Measurements from ENCODE around the gene MICALL2. TPM values are rescaled to one million over a fixed set of nuclear protein-coding genes. Genes with fewer than 3 reads are reported as not detected.
A peak's percentile ranks its signal among the peaks of the same experiment; 100 is the strongest.

MICALL2 gene
- total RNA-seq, 1 donor from 2014 or later: 8.1 TPM

DNA sequence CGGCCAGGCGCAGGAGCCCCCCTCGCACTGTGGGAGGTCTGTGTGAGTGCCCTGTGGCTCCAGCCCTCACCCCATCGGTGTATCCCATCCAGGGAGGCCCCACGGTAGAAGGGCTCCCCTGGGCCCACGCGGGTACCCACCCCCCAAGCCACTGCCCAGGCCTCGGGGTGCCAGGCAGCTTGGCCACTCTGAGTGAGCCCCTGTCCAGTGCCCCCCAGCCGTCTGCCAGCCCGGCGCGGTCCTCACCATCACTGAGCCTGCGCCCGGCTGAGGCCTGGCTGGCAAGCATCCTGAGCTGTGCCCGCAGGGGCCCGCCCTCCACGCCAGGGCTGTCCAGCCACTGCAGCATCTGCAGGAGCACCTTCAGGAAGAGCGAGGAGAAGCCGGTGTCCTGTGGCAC, 19.2 kb upstream of the MICALL2 start:
- H3K4me3 ChIP-seq (ENCODE audit: low read depth, low read length): no peak overlapping the region
- TF ChIP-seq, protein P1, sequence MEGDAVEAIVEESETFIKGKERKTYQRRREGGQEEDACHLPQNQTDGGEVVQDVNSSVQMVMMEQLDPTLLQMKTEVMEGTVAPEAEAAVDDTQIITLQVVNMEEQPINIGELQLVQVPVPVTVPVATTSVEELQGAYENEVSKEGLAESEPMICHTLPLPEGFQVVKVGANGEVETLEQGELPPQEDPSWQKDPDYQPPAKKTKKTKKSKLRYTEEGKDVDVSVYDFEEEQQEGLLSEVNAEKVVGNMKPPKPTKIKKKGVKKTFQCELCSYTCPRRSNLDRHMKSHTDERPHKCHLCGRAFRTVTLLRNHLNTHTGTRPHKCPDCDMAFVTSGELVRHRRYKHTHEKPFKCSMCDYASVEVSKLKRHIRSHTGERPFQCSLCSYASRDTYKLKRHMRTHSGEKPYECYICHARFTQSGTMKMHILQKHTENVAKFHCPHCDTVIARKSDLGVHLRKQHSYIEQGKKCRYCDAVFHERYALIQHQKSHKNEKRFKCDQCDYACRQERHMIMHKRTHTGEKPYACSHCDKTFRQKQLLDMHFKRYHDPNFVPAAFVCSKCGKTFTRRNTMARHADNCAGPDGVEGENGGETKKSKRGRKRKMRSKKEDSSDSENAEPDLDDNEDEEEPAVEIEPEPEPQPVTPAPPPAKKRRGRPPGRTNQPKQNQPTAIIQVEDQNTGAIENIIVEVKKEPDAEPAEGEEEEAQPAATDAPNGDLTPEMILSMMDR (conservative IDR thresholded peaks at IDR 0.05; ENCODE audit: low read depth, low read length): no peak
- DNase-seq (ENCODE audit: low read depth): no peak

DNA sequence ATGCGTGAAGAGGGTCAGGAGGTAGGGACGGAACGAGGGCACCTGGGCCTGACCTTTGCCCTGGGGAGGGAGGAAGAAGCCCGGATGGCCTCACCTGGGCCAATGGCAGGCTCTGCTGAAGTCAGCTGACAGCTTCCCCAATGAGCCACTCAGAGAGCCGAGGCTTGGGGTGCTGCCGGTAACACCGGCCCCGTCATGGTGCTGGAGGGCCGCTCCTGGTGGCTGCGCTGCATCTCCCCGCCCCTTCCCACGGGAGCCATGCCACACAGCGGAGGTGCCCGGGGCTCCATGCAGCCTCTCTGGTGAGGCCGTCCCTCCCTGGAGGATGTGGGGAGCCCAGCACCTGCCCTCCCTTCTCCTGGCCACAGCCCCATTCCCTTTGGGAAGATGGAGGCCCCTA, 17.6 kb upstream of the MICALL2 start:
- H3K4me3 ChIP-seq (ENCODE audit: low read depth, low read length): no peak overlapping the region
- TF ChIP-seq, protein P1 (conservative IDR thresholded peaks at IDR 0.05; ENCODE audit: low read depth, low read length): no peak
- no peak for DNase-seq (ENCODE audit: low read depth)

- DNase-seq (ENCODE audit: low read depth): no peak
- TF ChIP-seq, protein P1 (conservative IDR thresholded peaks at IDR 0.05; ENCODE audit: low read depth, low read length): no peak
- no peak overlapping the region for H3K4me3 ChIP-seq (ENCODE audit: low read depth, low read length)
Observed at GRCh38 chr7:1475991-1476390, 16.7 kb upstream of the MICALL2 start.

GRCh38 chr7:1475393-1475792, 16.1 kb upstream of the MICALL2 start:
- DNase-seq (ENCODE audit: low read depth): no peak
- no peak overlapping the region for H3K4me3 ChIP-seq (ENCODE audit: low read depth, low read length)
- TF ChIP-seq, protein P1 (conservative IDR thresholded peaks at IDR 0.05; ENCODE audit: low read depth, low read length): no peak

GRCh38 chr7:1474736-1475135, 15.5 kb upstream of the MICALL2 start:
- no peak overlapping the region for H3K4me3 ChIP-seq (ENCODE audit: low read depth, low read length)
- TF ChIP-seq, protein P1 (conservative IDR thresholded peaks at IDR 0.05; ENCODE audit: low read depth, low read length): no peak
- DNase-seq (ENCODE audit: low read depth): no peak

- TF ChIP-seq, protein P1 (conservative IDR thresholded peaks at IDR 0.05; ENCODE audit: low read depth, low read length): peak; percentile 73
- no peak for DNase-seq (ENCODE audit: low read depth)
- H3K4me3 ChIP-seq (ENCODE audit: low read depth, low read length): no peak overlapping the region
Observed at GRCh38 chr7:1473864-1474512, 14.7 kb upstream of the MICALL2 start.

DNA sequence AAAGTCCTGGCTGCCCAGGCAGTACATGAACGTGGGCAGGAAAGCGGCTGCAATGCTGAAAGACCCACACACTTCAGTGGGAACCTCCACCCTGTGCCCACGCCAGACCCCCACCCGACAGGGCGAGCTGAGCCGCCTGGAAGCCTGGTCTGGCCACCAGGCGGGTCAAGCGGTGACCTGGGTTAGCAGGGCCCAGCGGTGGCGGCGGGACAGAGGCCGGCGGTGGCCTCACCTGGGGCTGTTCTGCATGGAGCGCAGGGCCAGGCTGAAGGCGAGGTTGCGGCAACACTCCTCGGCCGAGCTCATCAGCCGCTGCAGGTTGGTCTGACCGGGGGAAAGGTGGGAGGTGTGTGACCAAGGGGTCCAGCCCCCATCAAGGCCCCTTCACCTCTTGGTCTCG, 11.6 kb upstream of the MICALL2 start:
- DNase-seq (ENCODE audit: low read depth): no peak
- TF ChIP-seq, protein P1 (conservative IDR thresholded peaks at IDR 0.05; ENCODE audit: low read depth, low read length): no peak
- H3K4me3 ChIP-seq (ENCODE audit: low read depth, low read length): no peak overlapping the region
